IMR-90 (cell line): ENCODE measurements around the gene TMEM218.
"Not testable (repeated sequence)": the region's sequence is repeated elsewhere in the genome, so short reads cannot be mapped to it uniquely, and the experiment has no call there.

Experiments used
- MAZ ChIP-seq: IDR thresholded peaks from 2 replicates; pipeline ENCODE4 v1.6.1; 2012; ENCODE audit warnings: low read depth, mild to moderate bottlenecking, low read length, improper control_type of control experiment, moderate library complexity, borderline replicate concordance
- RAD21 ChIP-seq: IDR thresholded peaks from 2 replicates; pipeline ENCODE4 v1.6.1; 2012; ENCODE audit warnings: low read length, improper control_type of control experiment
- RFX5 ChIP-seq: IDR thresholded peaks from 2 replicates; pipeline ENCODE4 v1.8.0; 2012; ENCODE audit warnings: low read depth, mild to moderate bottlenecking, low read length, moderate library complexity
- TF ChIP-seq, protein P1 (sequence below): conservative IDR thresholded peaks from 2 replicates; pipeline ENCODE4 v1.5.1; 2012; ENCODE audit warnings: mild to moderate bottlenecking, low read depth, low read length, improper control_type of control experiment

DNA sequence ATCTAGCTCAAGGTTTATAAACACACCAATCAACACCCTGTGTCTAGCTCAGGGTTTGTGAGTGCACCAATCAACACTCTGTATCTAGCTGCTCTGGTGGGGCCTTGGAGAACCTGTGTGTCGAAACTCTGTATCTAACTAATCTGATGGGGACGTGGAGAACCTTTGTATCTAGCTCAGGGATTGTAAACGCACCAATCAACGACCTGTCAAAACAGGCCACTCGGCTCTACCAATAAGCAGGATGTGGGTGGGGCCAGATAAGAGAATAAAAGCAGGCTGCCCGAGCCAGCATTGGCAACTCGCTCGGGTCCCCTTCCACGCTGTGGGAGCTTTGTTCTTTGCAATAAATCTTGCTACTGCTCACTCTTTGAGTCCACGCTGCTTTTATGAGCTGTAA is 21.3 kb downstream of the TMEM218 start:
- TF ChIP-seq, protein P1, sequence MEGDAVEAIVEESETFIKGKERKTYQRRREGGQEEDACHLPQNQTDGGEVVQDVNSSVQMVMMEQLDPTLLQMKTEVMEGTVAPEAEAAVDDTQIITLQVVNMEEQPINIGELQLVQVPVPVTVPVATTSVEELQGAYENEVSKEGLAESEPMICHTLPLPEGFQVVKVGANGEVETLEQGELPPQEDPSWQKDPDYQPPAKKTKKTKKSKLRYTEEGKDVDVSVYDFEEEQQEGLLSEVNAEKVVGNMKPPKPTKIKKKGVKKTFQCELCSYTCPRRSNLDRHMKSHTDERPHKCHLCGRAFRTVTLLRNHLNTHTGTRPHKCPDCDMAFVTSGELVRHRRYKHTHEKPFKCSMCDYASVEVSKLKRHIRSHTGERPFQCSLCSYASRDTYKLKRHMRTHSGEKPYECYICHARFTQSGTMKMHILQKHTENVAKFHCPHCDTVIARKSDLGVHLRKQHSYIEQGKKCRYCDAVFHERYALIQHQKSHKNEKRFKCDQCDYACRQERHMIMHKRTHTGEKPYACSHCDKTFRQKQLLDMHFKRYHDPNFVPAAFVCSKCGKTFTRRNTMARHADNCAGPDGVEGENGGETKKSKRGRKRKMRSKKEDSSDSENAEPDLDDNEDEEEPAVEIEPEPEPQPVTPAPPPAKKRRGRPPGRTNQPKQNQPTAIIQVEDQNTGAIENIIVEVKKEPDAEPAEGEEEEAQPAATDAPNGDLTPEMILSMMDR = not testable (repeated sequence)
- TF ChIP-seq MAZ, RFX5, RAD21: not testable (repeated sequence)
